Left renal pelvis (tissue), 4 donors: ENCODE results near the gene TAF4. TPM values are rescaled to one million over a fixed set of nuclear protein-coding genes. Genes with fewer than 3 reads are reported as not detected.
"Not testable (repeated sequence)": the region's sequence is repeated elsewhere in the genome, so short reads cannot be mapped to it uniquely, and the experiment has no call there.

Experiments used
- DNase-seq, 4 donors: peaks; one replicate each; pipeline ENCODE4 v3.0.0-alpha.2; 2013; ENCODE audit warnings: low read depth in 4 of 4, low spot score in 3 of 4
- polyA plus RNA-seq, 4 donors: library from polyadenylated mRNA; unstranded; fragments of 120-200 nt; gene quantifications; one replicate each; pipeline ENCODE4 v1.2.1, GENCODE V29; 2013; ENCODE audit not compliant: insufficient read length in 4 of 4

TAF4 gene, protein sequence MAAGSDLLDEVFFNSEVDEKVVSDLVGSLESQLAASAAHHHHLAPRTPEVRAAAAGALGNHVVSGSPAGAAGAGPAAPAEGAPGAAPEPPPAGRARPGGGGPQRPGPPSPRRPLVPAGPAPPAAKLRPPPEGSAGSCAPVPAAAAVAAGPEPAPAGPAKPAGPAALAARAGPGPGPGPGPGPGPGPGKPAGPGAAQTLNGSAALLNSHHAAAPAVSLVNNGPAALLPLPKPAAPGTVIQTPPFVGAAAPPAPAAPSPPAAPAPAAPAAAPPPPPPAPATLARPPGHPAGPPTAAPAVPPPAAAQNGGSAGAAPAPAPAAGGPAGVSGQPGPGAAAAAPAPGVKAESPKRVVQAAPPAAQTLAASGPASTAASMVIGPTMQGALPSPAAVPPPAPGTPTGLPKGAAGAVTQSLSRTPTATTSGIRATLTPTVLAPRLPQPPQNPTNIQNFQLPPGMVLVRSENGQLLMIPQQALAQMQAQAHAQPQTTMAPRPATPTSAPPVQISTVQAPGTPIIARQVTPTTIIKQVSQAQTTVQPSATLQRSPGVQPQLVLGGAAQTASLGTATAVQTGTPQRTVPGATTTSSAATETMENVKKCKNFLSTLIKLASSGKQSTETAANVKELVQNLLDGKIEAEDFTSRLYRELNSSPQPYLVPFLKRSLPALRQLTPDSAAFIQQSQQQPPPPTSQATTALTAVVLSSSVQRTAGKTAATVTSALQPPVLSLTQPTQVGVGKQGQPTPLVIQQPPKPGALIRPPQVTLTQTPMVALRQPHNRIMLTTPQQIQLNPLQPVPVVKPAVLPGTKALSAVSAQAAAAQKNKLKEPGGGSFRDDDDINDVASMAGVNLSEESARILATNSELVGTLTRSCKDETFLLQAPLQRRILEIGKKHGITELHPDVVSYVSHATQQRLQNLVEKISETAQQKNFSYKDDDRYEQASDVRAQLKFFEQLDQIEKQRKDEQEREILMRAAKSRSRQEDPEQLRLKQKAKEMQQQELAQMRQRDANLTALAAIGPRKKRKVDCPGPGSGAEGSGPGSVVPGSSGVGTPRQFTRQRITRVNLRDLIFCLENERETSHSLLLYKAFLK
- 10 to 100 TPM; 13.3 to 21.9 (median 17.7) TPM for polyA plus RNA-seq

DNA sequence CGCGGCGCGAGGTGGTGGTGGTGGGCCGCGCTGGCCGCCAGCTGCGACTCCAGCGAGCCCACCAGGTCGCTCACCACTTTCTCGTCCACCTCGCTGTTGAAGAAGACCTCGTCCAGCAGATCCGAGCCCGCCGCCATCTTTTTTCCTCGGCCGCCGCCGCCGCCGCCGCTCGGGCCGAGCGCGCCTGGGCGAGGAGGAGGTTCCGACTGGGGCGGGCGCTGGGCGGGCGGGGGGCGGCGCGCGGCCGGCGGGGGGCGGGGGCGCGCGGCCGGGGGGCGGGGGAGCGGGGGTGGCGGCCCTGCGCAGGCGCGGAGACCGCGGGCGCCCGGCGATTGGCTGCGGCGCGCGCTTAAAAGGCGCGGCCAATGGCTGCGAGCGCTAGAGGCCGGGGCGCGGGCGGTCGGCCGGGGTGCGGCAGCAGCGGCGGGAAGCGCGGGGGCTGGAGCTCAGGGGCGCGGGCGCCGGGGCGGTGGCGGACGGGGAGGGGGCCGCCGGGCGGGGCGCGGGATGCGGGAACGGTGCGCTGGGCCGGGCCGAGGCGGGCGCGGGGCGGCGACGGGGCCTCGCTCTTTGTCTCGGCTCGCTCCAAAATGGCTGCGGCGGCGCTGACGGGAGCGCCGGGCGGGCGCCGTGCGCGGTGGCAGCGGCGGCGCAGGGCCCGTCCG, at the start of gene TAF4:
Gene TAF4, minus strand, starts transcription at position 208 of the 665 bp plus-strand sequence. Its CDS starts 71 bp downstream, at position 137.
- peak in 1 of 4 donors; percentile 49 for DNase-seq

DNA sequence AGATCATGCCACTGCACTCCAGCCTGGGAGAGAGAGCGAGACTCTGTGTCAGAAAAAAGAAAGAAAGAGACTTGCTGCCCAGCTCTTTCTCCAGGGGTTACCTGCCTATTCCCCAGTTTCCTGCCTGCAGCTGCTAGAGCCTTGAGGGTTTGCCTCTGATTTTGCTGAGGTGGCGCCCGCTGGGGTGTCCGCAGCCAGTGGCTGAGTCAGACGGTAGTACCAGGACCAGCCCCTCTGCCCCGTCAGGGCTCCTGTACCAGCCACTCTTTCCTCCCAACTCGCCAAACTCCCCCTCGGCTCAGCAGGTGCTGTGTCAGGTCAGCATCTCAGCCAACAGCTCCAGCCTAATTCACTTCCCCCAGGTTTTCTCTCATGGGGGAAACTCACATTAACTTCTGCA, 49.2 kb upstream of the TAF4 start:
- DNase-seq: no peak

DNA sequence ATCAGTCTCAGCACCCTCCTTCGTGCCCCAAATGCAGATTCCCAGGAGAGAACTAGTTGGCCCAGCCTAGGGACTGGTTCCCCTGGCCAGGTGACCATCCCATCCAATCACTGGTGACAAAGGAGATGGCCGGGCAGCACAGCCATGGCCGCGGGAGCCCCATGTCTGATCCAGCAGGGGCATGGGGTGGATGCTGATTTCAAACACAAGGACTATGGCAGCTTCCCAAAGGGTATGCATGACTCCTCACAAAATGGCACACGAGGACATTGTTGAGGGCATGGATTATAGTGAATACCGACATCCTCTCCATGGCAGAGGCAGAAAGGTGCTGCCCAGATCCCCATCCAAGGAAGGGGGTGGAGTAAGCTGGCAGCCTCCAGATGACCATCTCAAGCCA, 46.7 kb upstream of the TAF4 start:
- DNase-seq: no peak

DNA sequence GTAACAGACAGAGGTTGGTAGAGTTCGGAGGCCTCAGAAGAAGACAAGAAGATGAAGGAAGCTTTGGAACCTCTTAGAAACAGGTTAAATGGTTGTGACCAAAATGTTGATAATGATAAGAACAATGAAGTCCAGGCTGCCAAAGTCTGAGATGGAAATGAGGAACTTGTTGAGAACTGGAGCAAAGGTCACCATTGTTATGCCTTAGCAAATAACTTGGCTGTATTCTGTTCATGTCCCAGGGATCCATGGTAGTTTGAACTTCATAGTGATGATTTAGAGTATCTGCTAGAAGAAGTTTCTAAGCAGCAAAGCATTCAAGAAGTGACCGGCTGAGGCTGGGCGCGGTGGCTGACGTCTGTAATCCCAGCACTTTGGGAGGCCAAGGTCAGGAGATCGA, 45.5 kb upstream of the TAF4 start:
- DNase-seq: no peak

DNA sequence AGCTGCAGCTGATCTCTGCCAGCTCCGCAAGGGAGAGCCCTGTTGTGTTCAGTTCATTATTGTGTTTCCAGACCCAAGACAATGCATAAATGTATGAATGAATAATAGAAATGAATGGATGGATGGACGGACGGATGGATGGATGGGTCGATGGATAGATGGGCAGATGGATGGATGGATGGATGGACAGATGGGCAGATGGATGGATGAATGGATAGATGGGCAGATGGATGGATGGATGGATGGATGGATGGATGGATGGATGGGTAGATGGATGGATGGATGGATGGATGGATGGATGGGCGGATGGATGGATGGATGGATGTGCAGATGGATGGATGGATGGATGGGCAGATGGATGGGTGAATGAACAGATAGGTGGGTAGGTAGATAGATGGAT, 39.9 kb upstream of the TAF4 start:
- DNase-seq: no peak

DNA sequence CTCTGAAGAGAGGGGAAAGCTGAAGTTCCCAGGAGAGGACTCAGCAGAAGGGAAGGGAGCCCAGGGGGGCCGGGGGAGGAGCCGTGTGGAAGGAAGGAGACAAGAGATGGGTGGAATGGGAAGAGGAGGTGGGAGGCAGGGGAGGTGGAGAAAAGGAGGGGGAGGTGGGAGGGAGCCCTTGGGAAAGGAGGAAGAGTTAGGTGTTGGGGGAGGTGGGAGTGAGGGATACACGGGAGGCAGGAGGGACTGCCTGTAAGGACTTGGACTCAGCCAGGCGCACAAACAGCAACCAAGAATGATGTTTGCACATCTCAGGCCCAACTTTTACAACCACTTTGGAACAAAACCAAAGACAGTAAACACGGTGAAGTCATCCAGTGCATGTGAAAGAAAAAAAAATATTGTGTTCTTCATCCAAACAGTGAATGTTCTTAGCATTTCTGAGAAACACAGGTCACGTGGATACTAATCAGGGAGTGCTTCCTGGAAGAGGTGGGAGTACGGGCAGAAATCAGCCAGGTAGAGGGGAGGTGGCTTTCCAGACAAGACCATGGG, 39.2 kb upstream of the TAF4 start:
- no peak for DNase-seq

DNA sequence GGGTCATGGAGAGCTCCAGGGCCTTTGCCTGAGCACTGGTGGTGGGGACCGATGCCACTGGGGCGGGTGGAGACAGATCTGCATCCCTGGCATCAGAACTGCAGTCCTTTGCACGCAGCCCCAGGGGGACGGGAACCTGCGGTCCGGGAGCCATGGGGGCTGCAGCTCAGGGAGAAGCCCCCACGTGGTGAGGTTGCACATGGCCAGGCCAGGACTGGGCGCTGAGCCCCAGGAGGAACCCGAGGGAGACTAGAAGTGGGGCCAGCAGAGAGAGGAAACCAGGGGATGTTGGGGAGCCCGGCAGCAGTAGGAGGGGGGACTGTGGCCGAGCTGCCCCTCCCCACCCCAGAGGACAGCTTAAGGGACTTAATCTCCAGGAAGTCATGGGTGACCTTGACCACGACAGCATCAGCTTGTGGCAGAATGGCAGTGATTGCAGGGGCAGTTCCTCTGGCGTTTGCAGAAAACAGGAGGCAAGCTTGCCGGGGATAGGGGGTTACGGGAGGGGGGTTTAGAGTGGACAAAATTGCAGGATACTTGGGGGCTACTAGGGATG, 38.6 kb upstream of the TAF4 start:
- DNase-seq: no peak

DNA sequence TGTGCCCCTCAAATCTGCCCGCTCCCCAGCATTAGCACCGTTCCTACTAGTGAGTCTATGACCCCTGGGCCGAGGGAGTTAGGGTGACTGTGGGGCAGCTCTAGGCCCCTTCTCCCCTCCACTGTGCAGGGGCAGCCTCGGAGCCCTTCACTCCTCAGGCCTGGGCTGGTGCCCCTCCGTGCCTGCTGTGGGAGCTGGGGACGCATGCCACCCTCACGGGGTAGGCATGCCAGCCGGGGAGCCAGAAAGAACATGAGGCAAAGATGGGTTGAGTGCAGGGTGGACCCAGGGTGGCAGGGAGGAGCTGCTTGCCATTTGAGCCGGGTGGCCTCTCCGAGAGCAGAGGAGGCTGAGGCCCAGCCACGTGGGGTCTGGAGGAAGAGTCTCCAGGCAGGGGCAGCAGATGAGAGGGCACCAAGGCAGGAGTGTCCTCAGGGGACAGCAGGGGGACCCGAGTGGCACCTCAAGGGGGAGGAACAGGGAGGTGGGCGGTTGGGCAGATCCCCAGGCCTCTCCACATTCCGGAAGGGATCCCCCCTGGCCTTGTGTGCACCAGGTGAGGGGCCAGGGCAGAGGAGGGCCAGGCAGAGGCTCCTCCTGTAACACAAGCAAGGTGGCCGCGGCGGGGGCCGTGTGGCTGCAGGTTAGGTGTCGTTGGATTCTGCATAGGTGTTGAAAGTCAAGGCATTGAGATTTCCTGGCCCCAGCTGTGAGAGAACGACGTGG, 38.0 kb upstream of the TAF4 start:
- DNase-seq: no peak

DNA sequence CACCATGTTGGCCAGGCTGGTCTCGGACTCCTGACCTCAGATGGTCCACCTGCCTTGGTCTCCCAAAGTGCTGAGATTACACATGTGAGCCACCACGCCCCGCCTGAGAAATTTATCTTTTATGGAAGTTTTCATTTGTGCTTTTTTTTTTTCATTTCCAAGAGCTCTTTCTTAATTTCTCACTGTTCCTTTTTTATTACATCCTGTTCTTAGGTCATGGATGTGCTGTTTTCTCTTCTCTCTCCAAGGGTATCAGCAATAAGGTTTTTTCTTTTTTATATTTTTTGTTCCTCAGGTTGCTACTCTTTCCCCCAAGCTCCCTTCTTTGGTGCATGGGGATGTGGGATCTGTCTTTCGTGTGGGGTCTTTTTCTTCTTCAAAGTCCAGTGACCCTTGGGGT, 35.4 kb upstream of the TAF4 start:
- no peak for DNase-seq

DNA sequence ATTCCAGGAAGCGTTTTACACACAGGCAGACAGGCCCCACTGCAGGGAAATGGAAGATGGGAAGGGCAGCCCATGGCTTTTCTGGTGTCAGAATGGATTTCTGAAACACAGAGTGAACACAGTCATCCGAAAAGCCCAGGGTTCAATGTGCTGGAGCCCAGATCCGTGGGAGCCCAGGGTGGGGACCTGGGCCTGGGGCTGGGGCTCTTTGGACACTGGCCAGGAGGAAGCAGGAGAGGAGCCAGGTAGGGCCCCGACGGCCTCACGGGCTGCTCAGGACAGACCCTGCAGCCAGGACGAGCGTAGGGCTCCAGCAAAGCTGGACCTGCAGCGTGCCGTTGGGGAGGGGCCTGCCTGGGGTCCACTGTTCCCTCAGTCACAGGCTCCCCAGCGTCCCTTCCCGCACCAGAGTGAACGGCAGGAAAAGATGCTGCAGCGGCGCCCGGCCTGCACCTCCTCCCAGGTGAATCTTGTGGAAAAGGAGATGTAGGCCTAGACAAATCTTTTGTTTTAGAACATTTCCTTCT, 32.3 kb upstream of the TAF4 start:
- no peak for DNase-seq

DNA sequence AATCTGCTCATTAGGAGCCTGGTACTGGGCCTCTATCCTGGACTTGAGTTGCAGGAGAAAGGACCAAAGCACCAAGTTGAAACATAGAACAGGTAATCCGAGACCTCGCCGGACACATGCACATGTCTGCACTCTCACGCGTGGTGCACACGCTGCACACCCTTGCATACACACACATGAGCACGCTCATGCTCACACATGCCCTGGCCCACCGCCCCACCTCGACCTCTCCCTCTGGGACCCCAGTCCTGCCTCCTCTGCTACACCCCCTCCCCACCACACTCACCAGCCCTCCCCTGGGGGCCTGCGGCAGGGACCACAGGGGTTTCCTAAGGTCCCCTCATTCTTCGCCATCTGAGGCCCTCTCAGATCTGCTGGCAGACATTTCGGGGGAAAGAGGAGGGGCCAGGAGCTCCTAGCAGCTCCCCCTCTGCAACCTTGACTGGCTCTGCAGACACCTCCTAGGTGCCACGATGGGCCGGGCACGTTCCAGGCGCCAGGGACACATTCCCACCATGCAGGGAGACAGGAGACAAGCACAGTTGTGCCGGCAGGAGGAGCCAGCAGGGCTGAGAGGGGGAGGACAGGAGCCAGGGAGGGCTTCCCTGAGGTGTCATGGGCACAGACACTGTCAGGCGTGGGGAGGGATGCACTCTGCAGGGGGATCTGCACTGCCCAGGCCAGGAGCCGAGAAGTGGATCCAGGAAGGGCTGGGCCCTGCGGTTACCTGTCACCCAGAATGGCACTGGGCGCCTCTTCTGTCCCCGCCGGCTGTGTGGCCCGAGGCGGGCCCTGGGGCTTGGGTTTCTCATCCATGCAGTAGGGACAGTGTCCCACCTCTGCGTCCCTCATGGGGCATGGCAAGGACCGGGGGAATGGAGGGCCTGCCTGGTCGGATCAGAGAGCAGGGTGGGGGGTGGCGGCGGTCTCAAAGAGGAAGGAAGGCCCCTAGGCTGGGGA, 31.0 kb upstream of the TAF4 start:
- DNase-seq: no peak

DNA sequence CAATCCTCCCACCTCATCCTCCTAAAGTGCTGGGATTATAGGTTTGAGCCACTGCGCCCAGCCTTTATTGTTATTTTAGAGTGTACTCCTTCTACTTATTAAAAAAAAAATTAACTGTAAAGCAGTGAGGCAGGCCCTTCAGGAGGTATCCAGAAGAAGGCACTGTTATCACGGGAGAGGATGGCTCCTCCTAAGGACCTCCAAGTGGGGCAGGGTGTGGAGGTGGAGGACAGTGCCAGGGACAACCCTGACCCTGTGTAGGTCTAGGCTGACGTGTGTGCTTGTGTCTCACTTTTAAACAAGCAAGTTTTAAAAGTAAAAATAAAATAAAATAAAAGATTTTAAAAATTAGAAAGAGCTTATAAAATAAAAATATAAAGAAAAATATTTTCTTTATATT, 23.7 kb upstream of the TAF4 start:
- no peak for DNase-seq

DNA sequence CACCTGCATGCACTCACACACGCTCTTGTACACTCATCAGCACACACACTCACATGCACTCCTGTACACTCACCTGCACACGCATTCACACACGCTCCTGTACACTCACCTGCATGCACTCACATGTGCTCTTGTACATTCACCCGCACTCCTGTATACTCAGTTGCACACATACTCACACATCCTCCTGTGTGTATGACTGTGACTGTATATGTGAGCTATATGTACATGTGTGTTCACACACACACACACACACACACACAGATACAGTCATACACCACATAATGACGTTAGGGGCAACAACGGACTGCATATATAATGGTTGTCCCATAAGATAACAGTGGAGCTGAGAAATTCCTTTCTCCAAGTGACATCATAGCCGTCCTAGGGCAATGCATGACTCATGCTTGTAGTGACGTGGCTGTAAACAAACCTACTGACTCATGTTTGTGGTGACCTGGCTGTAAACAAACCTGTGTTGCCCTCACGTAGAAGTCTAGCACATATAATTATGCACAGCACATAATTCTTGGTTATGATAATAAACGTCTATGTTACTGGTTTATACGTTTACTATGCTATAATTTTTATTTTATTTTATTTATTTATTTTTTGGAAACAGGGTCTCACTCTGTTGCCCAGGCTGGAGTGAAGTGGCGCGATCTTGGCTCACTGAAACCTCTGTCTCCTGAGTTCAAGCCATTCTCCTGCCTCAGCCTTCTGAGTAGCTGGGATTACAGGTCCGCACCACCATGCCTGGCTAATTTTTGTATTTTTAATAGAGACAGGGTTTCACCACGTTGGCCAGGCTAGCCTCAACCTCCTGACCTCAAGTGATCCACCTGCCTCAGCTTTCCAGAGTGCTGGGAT, 22.8 kb upstream of the TAF4 start:
- no peak for DNase-seq

DNA sequence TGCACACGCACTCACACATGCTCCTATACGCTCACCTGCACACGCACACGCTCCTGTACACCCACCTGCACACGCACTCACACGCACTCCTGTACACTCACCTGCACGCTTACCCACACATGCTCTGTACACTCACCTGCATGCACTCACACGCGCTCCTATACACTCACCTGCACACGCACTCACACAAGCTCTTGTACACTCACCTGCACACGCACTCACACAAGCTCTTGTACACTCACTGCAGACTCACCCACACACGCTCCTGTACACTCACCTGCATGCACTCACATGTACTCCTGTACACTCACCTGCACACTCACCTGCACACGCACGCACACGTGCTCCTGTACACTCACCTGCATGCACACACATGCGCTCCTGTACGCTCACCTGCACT, 22.0 kb upstream of the TAF4 start:
- DNase-seq: no peak

DNA sequence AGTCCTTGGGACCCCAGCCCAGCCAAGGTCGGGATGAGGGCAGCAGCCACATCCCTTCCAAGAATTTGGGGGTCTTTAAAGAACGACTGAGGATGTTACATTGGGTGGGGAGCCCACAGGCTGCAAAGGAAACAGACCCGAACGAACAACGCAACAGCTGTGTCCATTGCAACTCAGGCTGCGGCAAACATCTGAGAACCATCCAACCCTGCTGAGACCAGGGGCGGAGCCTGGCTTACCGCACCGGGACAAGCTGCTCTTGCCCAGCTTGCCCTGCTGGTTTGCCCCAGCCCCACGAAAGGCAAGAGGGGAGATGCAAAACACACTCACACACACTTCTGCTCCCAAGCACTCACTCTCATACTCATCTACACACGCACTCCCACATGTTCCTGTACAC, 21.5 kb upstream of the TAF4 start:
- DNase-seq: no peak

DNA sequence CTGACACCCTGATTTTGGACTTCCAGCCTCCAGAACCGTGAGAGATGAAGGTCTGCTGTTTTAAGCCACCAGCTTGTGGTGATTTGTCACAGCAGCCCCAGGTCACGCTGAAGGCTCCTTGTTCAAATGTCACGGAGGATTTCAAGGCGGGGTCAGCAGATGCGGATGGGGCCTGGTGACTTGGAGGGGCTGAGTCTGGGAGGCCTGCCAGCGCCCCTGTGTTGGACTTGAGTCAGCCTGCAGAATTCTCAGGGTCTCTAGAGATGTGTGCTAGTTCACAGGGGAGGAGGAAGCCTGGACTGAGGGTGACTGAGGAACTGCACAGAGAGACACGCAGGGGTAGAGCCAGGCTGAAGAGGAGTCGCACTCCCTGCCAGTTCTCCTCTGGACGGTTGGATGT, 19.5 kb upstream of the TAF4 start:
- DNase-seq: no peak

DNA sequence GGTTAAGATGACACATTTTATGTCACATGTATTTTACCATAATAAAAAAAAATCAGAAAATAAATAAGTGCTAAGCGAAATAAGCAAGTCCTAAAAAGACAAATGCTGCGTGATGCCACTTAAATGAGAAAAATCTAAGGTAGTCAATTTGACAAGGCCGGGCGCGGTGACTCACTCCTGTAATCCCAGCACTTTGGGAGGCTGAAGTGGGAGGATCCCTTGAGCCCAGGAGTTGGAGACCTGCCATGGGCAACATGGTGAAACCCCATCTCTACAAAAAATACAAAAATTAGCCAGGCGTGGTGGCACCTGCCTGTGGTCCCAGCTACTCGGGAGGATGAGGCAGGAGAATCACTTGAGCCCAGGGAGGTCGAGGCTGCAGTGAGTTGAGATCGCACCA, 18.5 kb upstream of the TAF4 start:
- not testable (repeated sequence) for DNase-seq
